Mesendoderm (in vitro differentiated cells): ENCODE results near the gene PDP2.

Source experiments
- DNase-seq: peaks from one replicate; pipeline ENCODE4 v3.0.0; 2013
- H2AK5ac ChIP-seq: 2 replicates; pipeline ENCODE4 v1.6.1; 2013; ENCODE audit warnings: low read length, inconsistent platforms
- H2BK120ac ChIP-seq: 2 replicates; pipeline ENCODE4 v1.6.1; 2013; ENCODE audit warnings: low read depth, mild to moderate bottlenecking, low read length, moderate library complexity, mixed read lengths
- H2BK15ac ChIP-seq: replicated peaks from 2 replicates; pipeline ENCODE4 v1.6.1; 2013; ENCODE audit warnings: low read depth, mild to moderate bottlenecking, moderate library complexity
- H2BK5ac ChIP-seq: 2 replicates; pipeline ENCODE4 v1.6.1; 2013; ENCODE audit warnings: low read length, inconsistent platforms
- H3K18ac ChIP-seq: 2 replicates; pipeline ENCODE4 v1.6.1; 2013; ENCODE audit warnings: mild to moderate bottlenecking, low read length, mixed read lengths
- H3K23ac ChIP-seq: one replicate; pipeline ENCODE4 v1.6.1; 2013; ENCODE audit warnings: low read length
- H3K27ac ChIP-seq: 2 replicates; pipeline ENCODE4 v1.5.1; 2013; ENCODE audit warnings: low read depth, mild to moderate bottlenecking, inconsistent platforms, low read length, moderate library complexity
- H3K27me3 ChIP-seq: 2 replicates; pipeline ENCODE4 v1.6.1; 2013; ENCODE audit warnings: low read length, control low read depth, mild to moderate bottlenecking, inconsistent platforms; ENCODE audit not compliant: insufficient read depth, poor library complexity
- H3K36me3 ChIP-seq: 2 replicates; pipeline ENCODE4 v1.6.1; 2013; ENCODE audit warnings: low read length, inconsistent platforms; ENCODE audit not compliant: control insufficient read depth, insufficient read depth
- H3K4ac ChIP-seq: one replicate; pipeline ENCODE4 v1.6.1; 2013; ENCODE audit warnings: low read depth, mild to moderate bottlenecking, low read length, moderate library complexity
- H3K4me1 ChIP-seq: 2 replicates; pipeline ENCODE4 v1.6.1; 2013; ENCODE audit warnings: low read depth, low read length, inconsistent platforms; ENCODE audit not compliant: control insufficient read depth
- H3K4me2 ChIP-seq: 2 replicates; pipeline ENCODE4 v1.6.1; 2013; ENCODE audit warnings: low read length
- H3K4me3 ChIP-seq: 2 replicates; pipeline ENCODE4 v1.5.1; 2013; ENCODE audit warnings: mild to moderate bottlenecking, low read length
- H3K56ac ChIP-seq: one replicate; pipeline ENCODE4 v1.6.1; 2013; ENCODE audit warnings: low read length
- H3K79me1 ChIP-seq: 2 replicates; pipeline ENCODE4 v1.6.1; 2013; ENCODE audit warnings: low read length, inconsistent platforms
- H3K79me2 ChIP-seq: 2 replicates; pipeline ENCODE4 v1.6.1; 2013; ENCODE audit warnings: mild to moderate bottlenecking, low read length; ENCODE audit not compliant: control insufficient read depth, insufficient read depth
- H3K9ac ChIP-seq: 2 replicates; pipeline ENCODE4 v1.6.1; 2013; ENCODE audit warnings: low read length, inconsistent platforms
- H4K5ac ChIP-seq: one replicate; pipeline ENCODE4 v1.6.1; 2013; ENCODE audit warnings: low read length
- H4K8ac ChIP-seq: one replicate; pipeline ENCODE4 v1.6.1; 2013; ENCODE audit warnings: low read depth, mild to moderate bottlenecking, control low read depth, low read length, moderate library complexity
- WGBS: extraction: QIAGEN DNeasy Blood & Tissue Kit; methylation state at CpG from one replicate; pipeline ENCODE4 v1.1.7; 2013; ENCODE audit warnings: low lambda C conversion rate, missing lambda C conversion rate; ENCODE audit not compliant: insufficient coverage; ENCODE audit errors: extremely low coverage; 5-methylcytosine and 5-hydroxymethylcytosine counted together

PDP2 gene

DNA sequence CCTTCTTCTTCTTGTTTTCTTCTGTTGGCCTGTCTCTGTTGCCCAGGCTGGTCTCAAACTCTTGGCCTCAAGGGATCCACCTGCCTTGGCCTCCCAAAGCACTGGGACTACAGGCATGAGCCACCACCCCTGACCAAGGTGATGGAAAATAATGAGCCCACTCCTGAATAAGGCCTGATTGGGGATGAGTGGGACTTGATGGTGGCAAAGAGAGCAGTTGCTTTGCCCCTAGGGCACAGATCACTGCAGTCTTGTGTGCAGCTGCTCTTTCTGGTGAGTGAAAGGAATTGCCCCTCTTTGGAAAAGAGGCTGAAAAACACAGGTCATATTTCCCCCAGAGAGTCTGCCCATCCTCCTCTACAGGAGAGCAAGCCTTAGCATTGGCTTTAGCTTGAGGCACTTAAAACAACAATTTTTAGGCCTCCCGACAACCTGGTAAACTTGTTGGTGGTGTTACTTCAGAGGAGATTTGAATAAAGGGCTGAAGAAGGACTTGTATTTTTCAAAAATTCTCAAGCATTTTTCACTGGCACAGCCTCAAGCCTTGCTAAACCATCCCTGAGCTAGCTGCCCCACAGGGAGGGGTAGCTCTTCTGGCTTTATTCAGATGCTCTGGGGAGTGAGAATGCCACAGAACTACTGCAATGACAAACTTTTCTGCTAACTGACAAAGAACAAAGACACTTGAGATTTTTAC, 6.1 kb upstream of the PDP2 start:
- H3K4ac ChIP-seq, result no peak overlapping the region
- no peak overlapping the region for H2BK5ac ChIP-seq
- no peak overlapping the region for H2BK15ac ChIP-seq
- H3K4me1 ChIP-seq, result no peaks in the 10 kb centered on the region
- H2BK120ac ChIP-seq, result no peak overlapping the region
- no peak overlapping the region for H3K4me2 ChIP-seq
- peak; percentile 15 for DNase-seq
- no peak overlapping the region for H3K23ac ChIP-seq
- no peak overlapping the region for H3K4me3 ChIP-seq
- H3K79me2 ChIP-seq, result no peaks in the 10 kb centered on the region
- H3K27me3 ChIP-seq, result no peaks in the 10 kb centered on the region
- H2AK5ac ChIP-seq, result no peak overlapping the region
- no peak overlapping the region for H4K5ac ChIP-seq
- no peaks in the 10 kb centered on the region for H3K79me1 ChIP-seq
- WGBS, result no CpG with 5 or more reads among the region's 1 CpG
- no peak overlapping the region for H3K18ac ChIP-seq
- no peak overlapping the region for H4K8ac ChIP-seq
- no peak overlapping the region for H3K27ac ChIP-seq
- no peak overlapping the region for H3K9ac ChIP-seq
- no peaks in the 10 kb centered on the region for H3K36me3 ChIP-seq
- H3K56ac ChIP-seq, result no peak overlapping the region

DNA sequence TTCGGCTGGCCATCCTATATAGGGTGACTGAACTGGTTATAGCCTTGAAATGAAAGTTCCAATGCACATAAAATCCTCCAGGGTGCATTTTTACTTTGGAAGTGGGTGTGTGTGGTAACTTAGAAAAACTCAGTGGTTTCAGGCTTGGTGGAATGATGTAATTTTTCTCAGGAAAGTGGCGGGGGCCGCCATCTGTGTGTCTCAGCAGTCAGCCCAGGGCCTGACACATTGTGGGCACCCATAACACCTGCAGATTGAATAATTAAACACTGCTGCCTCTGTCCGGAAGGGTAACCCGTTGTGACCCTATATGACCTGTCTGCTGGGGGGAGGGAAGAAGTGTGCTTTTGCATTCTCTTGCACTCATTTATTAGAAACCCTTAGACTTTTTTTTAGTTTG, 2.2 kb upstream of the PDP2 start:
- Histone ChIP-seq H3K18ac (no peak overlapping the region), H3K79me1 (peaks cover 6% of the 10 kb centered on the region), H2BK5ac (no peak overlapping the region), H2AK5ac (no peak overlapping the region), H3K23ac (no peak overlapping the region), H3K27ac (no peak overlapping the region), H3K79me2 (peaks cover 4% of the 10 kb centered on the region), H3K56ac (no peak overlapping the region), H3K9ac (no peak overlapping the region), H3K27me3 (no peaks in the 10 kb centered on the region), H4K5ac (no peak overlapping the region), H3K4me2 (no peak overlapping the region), H2BK15ac (no peak overlapping the region), H2BK120ac (no peak overlapping the region), H3K36me3 (no peaks in the 10 kb centered on the region), H3K4me3 (no peak overlapping the region), H3K4ac (no peak overlapping the region), H4K8ac (no peak overlapping the region), H3K4me1 (peaks cover 2% of the 10 kb centered on the region)
- no CpG with 5 or more reads among the region's 5 CpGs for WGBS
- no peak for DNase-seq

DNA sequence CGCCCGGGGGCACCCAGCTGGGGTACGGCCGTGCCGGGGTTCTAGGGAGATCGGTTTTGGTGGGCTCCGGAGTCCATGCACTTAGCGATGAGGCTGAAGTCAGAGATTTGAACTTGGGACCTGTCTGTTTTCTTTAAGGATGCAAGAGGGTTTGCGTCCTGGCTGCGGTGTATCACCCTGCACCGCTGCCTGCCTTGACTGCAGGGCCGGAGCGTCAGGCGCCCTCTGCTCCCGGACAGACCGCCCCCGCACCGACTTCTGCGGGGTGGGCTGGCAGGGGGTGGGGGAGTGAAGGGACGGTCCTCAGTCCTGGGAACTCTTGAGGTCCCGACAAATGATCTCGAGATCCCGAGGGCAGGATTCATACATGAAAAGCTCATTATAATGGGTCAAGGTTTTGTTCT, 701 bp downstream of the PDP2 start:
- WGBS, result no CpG with 5 or more reads among the region's 23 CpGs
- Histone ChIP-seq H3K4me2 (peak overlapping the region; percentile 89), H3K4ac (no peak overlapping the region), H3K56ac (peak overlapping the region; percentile 96), H3K27ac (no peak overlapping the region), H2AK5ac (no peak overlapping the region), H3K4me3 (peak overlapping the region; percentile 88), H2BK120ac (no peak overlapping the region), H3K79me2 (peaks cover 4% of the 10 kb centered on the region), H2BK5ac (no peak overlapping the region), H3K27me3 (no peaks in the 10 kb centered on the region), H3K36me3 (peaks cover 4% of the 10 kb centered on the region), H4K8ac (no peak overlapping the region), H4K5ac (no peak overlapping the region), H3K9ac (peak overlapping the region; percentile 86), H3K23ac (no peak overlapping the region), H3K79me1 (peaks cover 11% of the 10 kb centered on the region), H3K18ac (no peak overlapping the region), H3K4me1 (peaks cover 2% of the 10 kb centered on the region), H2BK15ac (no peak overlapping the region)
- DNase-seq, result no peak

DNA sequence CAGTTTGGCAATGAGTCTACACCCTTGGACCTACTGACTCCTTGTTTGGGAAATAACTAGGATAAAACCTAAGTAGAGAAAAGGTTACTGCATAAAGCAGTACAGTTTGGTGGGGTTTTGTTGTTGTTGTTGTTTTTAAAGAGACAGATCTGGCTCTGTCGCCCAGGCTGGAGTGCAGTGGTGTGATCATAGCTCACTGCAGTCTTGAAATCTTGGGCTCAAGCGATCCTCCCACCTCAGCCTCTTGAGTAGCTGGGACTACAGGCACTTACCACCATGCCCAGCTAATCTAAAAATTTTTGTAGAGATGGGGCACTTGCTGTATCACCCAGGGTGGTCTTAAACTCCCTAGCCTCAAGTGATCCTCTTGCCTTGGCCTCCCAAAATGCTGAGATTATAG, 1.2 kb downstream of the PDP2 start:
- H2BK15ac ChIP-seq, result no peak overlapping the region
- H3K23ac ChIP-seq, result peak overlapping the region; percentile 66
- no peak overlapping the region for H3K27ac ChIP-seq
- no peak overlapping the region for H2AK5ac ChIP-seq
- no peak overlapping the region for H3K18ac ChIP-seq
- peaks cover 4% of the 10 kb centered on the region for H3K36me3 ChIP-seq
- no peak overlapping the region for H4K5ac ChIP-seq
- H2BK120ac ChIP-seq, result no peak overlapping the region
- no peak overlapping the region for H3K4ac ChIP-seq
- WGBS, result no CpG with 5 or more reads among the region's 2 CpGs
- peak overlapping the region; percentile 73 for H3K9ac ChIP-seq
- DNase-seq, result no peak
- peaks cover 2% of the 10 kb centered on the region for H3K4me1 ChIP-seq
- H3K79me1 ChIP-seq, result peaks cover 11% of the 10 kb centered on the region
- H3K56ac ChIP-seq, result peak overlapping the region; percentile 74
- no peaks in the 10 kb centered on the region for H3K27me3 ChIP-seq
- H3K4me3 ChIP-seq, result no peak overlapping the region
- no peak overlapping the region for H2BK5ac ChIP-seq
- peak overlapping the region; percentile 67 for H3K4me2 ChIP-seq
- peaks cover 4% of the 10 kb centered on the region for H3K79me2 ChIP-seq
- no peak overlapping the region for H4K8ac ChIP-seq

DNA sequence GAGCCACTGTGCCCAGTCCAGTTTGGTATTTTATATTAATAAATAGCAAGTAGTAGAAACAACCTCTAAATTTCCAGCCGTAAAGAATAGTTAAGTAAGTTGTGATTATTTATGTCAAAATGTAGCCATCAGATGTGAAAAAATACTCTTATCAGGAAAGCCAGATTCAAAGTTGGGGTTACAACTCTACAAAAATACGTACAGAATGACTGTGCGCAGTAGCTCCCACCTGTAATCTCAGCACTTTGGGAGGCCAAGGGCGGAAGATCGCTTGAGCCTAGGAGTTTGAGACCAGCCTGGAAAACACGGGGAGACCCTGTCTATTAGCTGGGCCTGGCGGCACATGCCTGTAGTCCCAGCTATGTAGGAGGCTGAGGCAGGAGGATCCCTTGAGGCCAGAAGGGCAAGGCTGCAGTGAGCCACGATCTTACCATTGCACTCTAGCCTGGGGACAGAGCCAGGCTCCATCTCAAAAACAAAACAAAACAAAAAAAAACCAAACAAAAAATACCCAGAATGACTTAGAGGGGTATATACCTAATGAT, 1.7 kb downstream of the PDP2 start:
- no peak overlapping the region for H4K5ac ChIP-seq
- H3K4ac ChIP-seq, result no peak overlapping the region
- WGBS, result no CpG with 5 or more reads among the region's 8 CpGs
- no peak overlapping the region for H2AK5ac ChIP-seq
- no peak overlapping the region for H3K27ac ChIP-seq
- H4K8ac ChIP-seq, result no peak overlapping the region
- no peak overlapping the region for H3K4me3 ChIP-seq
- no peak overlapping the region for H3K4me2 ChIP-seq
- H2BK120ac ChIP-seq, result no peak overlapping the region
- peaks cover 4% of the 10 kb centered on the region for H3K79me2 ChIP-seq
- H3K9ac ChIP-seq, result no peak overlapping the region
- no peak overlapping the region for H3K23ac ChIP-seq
- H2BK5ac ChIP-seq, result no peak overlapping the region
- H2BK15ac ChIP-seq, result no peak overlapping the region
- H3K27me3 ChIP-seq, result no peaks in the 10 kb centered on the region
- H3K36me3 ChIP-seq, result peaks cover 4% of the 10 kb centered on the region
- peaks cover 11% of the 10 kb centered on the region for H3K79me1 ChIP-seq
- peaks cover 2% of the 10 kb centered on the region for H3K4me1 ChIP-seq
- H3K56ac ChIP-seq, result peak overlapping the region; percentile 74
- H3K18ac ChIP-seq, result no peak overlapping the region
- no peak for DNase-seq

DNA sequence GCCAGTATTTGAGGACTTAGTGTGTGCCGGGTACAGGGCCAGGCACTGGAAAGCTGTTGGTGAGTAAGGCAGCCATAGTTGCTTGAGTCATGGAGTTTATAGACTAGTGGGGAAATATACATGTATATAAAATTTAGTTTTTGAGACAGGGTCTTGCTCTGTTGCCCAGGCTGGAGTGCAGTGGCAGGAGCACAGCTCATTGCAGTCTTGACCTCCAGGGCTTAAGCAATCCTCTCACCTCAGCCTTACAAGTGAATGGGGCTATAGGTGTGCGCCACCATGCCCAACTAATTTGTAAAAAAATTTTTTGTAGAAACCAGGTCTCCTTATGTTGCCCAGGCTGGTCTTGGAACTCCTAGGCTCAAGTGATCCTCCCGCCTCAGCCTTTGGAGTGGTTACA, 2.4 kb downstream of the PDP2 start:
- Histone ChIP-seq H3K23ac (no peak overlapping the region), H3K36me3 (peaks cover 4% of the 10 kb centered on the region), H3K79me1 (peaks cover 11% of the 10 kb centered on the region), H4K5ac (no peak overlapping the region), H3K4me2 (no peak overlapping the region), H3K4me3 (no peak overlapping the region), H3K27ac (no peak overlapping the region), H4K8ac (no peak overlapping the region), H3K56ac (no peak overlapping the region), H3K27me3 (no peaks in the 10 kb centered on the region), H3K18ac (no peak overlapping the region), H3K9ac (no peak overlapping the region), H2BK15ac (no peak overlapping the region), H2BK120ac (no peak overlapping the region), H2AK5ac (no peak overlapping the region), H3K79me2 (peaks cover 4% of the 10 kb centered on the region), H3K4me1 (peaks cover 2% of the 10 kb centered on the region), H2BK5ac (no peak overlapping the region), H3K4ac (no peak overlapping the region)
- no peak for DNase-seq
- WGBS, result no CpG with 5 or more reads among the region's 3 CpGs
